ENCODE results near the gene C2CD4D. TPM values are rescaled to one million over a fixed set of nuclear protein-coding genes. Genes with fewer than 3 reads are reported as not detected.

Gene C2CD4D
- total RNA-seq, 1 donor from 2014 or later: 0.45 TPM

- intact Hi-C loops (cut with DNase I): no loop called here
- ATAC-seq: no peak
- DNase-seq (ENCODE audit: low spot score): no peak
Observed at GRCh38 chr1:151802372-151802771, 37.2 kb downstream of the C2CD4D start.

- ATAC-seq (no peak), DNase-seq (ENCODE audit: low spot score) (no peak)
- intact Hi-C loops (cut with DNase I): no loop called here
Observed at GRCh38 chr1:151801846-151802245, 37.8 kb downstream of the C2CD4D start.

GRCh38 chr1:151801310-151801820 lies 38.3 kb downstream of the C2CD4D start:
- intact Hi-C loops (cut with DNase I): no loop called here
- no peak for ATAC-seq
- no peak for DNase-seq (ENCODE audit: low spot score)

- DNase-seq (ENCODE audit: low spot score) (no peak), ATAC-seq (no peak)
- intact Hi-C loops (cut with DNase I): no loop called here
Observed at GRCh38 chr1:151800830-151801229, 38.8 kb downstream of the C2CD4D start.

- ATAC-seq (no peak), DNase-seq (ENCODE audit: low spot score) (no peak)
- intact Hi-C loops (cut with DNase I): no loop called here
Observed at GRCh38 chr1:151799179-151800022, 40.2 kb downstream of the C2CD4D start.

- intact Hi-C loops (cut with DNase I): no loop called here
- DNase-seq (ENCODE audit: low spot score) (no peak), ATAC-seq (no peak)
Observed at GRCh38 chr1:151798571-151798970, 41.0 kb downstream of the C2CD4D start.

- intact Hi-C loops (cut with DNase I): no loop called here
- peak; percentile 7 for ATAC-seq
- DNase-seq (ENCODE audit: low spot score): no peak
Observed at GRCh38 chr1:151790940-151791651, 48.5 kb downstream of the C2CD4D start.

- ATAC-seq: peak; percentile 100
- DNase-seq (ENCODE audit: low spot score): peak; percentile 98
- intact Hi-C loops (cut with DNase I): no loop called here
Observed at GRCh38 chr1:151790071-151790939, 49.3 kb downstream of the C2CD4D start, which contains the start of gene TDRKH. TDRKH (minus strand) TSS chr1:151790500; CDS start chr1:151783022, 7,478 bp downstream.

Other genes with a start within 250 kb of the C2CD4D start
- gene SNX27, start 227.8 kb downstream of the C2CD4D start, total RNA-seq: 60.4 TPM
- gene CELF3, start 123.0 kb downstream of the C2CD4D start, total RNA-seq: 0.36 TPM
- gene RIIAD1, start 118.3 kb downstream of the C2CD4D start, total RNA-seq: 1.1 TPM
- gene MRPL9, start 76.3 kb downstream of the C2CD4D start, total RNA-seq: 44.4 TPM
- gene TDRKH, start 49.3 kb downstream of the C2CD4D start, total RNA-seq: 13.2 TPM
- gene LINGO4, start 34.4 kb downstream of the C2CD4D start, total RNA-seq: not detected
- gene RORC, start 8.0 kb downstream of the C2CD4D start, total RNA-seq: 0.45 TPM
- gene THEM5, start 13.9 kb upstream of the C2CD4D start, total RNA-seq: not detected
- 14.9 TPM for gene THEM4, start 69.7 kb upstream of the C2CD4D start, total RNA-seq
- 550 TPM for gene S100A10, start 154.0 kb upstream of the C2CD4D start, total RNA-seq
- 231 TPM for gene S100A11, start 197.2 kb upstream of the C2CD4D start, total RNA-seq
- not detected for gene TCHHL1, start 249.2 kb upstream of the C2CD4D start, total RNA-seq

All from sciatic nerve (tissue), 2 donors.